Activated gamma-delta T cell treated with anti-CD3 and anti-CD28 coated beads, Interleukin-2, amount 50 U/mL, for 16 hours (primary cell): ENCODE data around the gene CREB3L1.
A peak's percentile ranks its signal among the peaks of the same experiment; 100 is the strongest.

Source experiments
- DNase-seq: peaks from one replicate; pipeline ENCODE4 v3.0.0-alpha.2; 2020; ENCODE audit warnings: low read depth

The CREB3L1 gene, protein sequence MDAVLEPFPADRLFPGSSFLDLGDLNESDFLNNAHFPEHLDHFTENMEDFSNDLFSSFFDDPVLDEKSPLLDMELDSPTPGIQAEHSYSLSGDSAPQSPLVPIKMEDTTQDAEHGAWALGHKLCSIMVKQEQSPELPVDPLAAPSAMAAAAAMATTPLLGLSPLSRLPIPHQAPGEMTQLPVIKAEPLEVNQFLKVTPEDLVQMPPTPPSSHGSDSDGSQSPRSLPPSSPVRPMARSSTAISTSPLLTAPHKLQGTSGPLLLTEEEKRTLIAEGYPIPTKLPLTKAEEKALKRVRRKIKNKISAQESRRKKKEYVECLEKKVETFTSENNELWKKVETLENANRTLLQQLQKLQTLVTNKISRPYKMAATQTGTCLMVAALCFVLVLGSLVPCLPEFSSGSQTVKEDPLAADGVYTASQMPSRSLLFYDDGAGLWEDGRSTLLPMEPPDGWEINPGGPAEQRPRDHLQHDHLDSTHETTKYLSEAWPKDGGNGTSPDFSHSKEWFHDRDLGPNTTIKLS

DNA sequence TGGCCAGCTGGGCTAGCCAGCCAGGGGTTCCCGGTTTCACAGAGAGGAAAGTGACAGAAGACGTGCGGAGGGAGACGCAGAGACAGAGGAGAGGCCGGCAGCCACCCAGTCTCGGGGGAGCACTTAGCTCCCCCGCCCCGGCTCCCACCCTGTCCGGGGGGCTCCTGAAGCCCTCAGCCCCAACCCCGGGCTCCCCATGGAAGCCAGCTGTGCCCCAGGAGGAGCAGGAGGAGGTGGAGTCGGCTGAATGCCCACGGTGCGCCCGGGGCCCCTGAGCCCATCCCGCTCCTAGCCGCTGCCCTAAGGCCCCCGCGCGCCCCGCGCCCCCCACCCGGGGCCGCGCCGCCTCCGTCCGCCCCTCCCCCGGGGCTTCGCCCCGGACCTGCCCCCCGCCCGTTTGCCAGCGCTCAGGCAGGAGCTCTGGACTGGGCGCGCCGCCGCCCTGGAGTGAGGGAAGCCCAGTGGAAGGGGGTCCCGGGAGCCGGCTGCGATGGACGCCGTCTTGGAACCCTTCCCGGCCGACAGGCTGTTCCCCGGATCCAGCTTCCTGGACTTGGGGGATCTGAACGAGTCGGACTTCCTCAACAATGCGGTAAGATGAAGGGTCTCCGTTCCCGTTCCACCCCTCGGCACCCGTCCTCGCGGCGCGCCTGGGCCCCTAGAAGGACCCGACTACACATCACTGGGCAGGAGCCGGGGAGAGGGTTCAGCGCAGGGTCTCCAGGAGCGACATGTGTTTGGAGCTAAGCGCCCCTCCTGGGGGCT lies at the start of gene CREB3L1:
CREB3L1 (plus strand) TSS at position 41 of the 765 bp plus-strand sequence; CDS start at position 491, 450 bp downstream.
- DNase-seq: no peak

- no peak for DNase-seq
These were observed 48.2 kb upstream of the CREB3L1 start for GRCh38 chr11:46229230-46229629.

- DNase-seq: no peak
These were observed 43.2 kb upstream of the CREB3L1 start for GRCh38 chr11:46234311-46234710.

GRCh38 chr11:46235777-46236688 lies 41.4 kb upstream of the CREB3L1 start:
- DNase-seq: no peak

GRCh38 chr11:46236918-46237247 lies 40.6 kb upstream of the CREB3L1 start:
- DNase-seq: no peak

- peak; percentile 17 for DNase-seq
These were observed 40.0 kb upstream of the CREB3L1 start for GRCh38 chr11:46237248-46238077.

- peak; percentile 22 for DNase-seq
These were observed 39.1 kb upstream of the CREB3L1 start for GRCh38 chr11:46238078-46238966.

- DNase-seq: peak; percentile 69
These were observed 38.3 kb upstream of the CREB3L1 start for GRCh38 chr11:46238967-46239800.

GRCh38 chr11:46239801-46240061 lies 37.7 kb upstream of the CREB3L1 start:
- no peak for DNase-seq

DNA sequence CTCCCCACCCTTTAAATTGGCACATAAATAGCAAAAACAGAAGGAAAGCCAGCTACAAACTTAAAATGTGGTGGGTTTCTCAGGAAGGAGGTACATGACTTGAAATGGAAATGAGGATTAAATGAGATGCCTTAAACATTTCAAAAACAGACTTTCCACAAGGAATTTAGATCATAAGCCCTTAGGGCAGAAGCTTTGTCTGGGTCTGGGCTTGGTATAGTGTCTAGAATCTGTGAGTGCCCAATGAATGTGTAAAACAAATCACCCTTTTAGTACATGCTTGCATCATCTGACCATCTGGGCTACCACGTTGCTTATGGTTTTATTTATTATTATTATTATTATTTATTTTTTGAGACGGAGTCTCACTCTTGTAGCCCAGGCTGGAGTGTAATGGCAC lies 37.1 kb upstream of the CREB3L1 start:
- no peak for DNase-seq

- no peak for DNase-seq
These were observed 36.6 kb upstream of the CREB3L1 start for GRCh38 chr11:46240861-46241260.

DNA sequence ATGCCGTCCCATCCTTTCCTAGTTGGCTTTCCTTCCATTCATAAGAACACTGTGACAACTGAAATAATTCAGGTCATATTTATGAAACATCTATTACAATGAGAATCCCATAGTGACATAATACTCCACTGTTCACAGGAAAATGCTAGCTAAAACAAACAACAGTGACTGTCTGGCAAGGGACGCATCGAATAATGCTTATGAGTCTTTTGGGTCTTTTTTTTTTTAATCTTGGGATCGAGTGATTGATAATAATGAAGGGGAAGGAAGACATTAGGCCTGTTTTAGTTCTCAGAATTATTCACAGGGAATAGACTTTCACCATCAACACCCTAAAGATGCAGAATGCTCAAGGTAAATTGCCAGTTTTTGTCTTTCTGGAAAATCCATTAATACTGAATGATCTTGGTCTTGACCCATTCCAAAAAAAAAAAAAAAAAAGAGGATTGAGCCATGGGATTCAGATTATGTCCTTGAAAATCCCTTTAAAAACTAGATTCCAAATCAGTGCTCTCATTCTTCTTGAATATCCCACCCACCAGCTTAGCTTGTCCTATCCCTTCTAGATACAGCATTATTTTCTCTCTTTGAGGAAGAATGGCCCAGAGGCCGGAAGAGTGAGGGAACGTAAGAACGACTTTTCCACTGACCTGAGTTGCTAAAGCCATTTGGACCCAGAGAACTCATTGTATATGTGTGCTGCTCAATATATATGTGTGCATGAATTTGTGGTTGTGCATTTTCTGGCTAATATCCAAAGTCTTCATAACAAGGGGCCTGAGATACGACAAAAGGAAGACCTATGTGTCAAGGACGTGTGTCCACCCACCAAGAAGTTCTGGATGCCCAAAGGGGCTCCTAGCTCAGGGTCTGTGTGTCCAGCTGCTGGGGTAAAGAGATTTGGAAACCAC lies 35.2 kb upstream of the CREB3L1 start:
- DNase-seq: no peak

DNA sequence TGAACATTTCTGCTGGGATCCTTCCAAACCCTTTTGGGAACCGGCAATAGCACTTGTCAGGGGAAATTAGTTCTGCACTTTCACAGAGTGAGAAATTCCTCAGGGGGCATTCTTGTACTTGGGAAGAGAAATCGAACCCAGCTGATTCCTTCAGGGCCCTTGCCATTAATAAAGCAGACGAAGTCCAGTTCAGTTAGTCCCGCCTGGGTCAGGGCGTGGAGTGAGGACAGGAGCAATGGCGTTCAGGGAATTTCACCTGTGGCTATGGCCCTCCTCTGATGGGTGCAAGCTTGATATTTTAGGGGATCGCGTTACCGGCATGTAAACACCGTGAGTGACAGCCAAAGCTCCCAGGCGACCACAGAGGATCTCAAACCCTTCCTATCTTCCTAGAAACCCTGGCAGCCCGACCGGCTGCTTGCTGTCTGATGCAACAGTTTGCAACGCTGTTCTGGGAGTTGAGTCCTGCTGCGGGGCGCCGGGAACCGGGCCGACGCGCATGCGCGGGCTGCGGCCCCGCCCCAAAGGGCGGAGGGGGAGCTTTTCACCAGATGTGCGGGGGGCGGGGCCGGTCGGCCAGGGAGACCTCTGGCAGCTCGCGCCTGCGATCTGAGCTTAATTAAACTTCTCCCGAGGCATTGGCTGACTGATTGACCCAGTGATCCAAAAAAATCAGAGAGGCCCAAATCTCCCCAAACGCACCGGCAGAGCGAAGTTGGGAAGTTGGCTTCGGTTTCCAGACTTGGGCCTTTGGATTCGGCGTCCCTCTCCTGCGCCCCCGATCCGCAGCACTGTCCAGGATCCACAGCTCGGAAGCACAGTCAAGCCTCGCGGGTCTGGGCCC lies 34.3 kb upstream of the CREB3L1 start:
- DNase-seq: peak; percentile 80

GRCh38 chr11:46243796-46244109 lies 33.7 kb upstream of the CREB3L1 start:
- DNase-seq: no peak

- DNase-seq: no peak
These were observed 30.9 kb upstream of the CREB3L1 start for GRCh38 chr11:46246521-46246920.

- DNase-seq: no peak
These were observed 30.4 kb upstream of the CREB3L1 start for GRCh38 chr11:46247090-46247489.

- no peak for DNase-seq
These were observed 29.8 kb upstream of the CREB3L1 start for GRCh38 chr11:46247659-46248058.
